ENCODE data around the gene ANKRD13A. TPM values are rescaled to one million over a fixed set of nuclear protein-coding genes. Genes with fewer than 3 reads are reported as not detected.

Gene ANKRD13A
- total RNA-seq, 4 donors from 2014 or later, result 38.5 to 69.0 (median 51.7) TPM

DNA sequence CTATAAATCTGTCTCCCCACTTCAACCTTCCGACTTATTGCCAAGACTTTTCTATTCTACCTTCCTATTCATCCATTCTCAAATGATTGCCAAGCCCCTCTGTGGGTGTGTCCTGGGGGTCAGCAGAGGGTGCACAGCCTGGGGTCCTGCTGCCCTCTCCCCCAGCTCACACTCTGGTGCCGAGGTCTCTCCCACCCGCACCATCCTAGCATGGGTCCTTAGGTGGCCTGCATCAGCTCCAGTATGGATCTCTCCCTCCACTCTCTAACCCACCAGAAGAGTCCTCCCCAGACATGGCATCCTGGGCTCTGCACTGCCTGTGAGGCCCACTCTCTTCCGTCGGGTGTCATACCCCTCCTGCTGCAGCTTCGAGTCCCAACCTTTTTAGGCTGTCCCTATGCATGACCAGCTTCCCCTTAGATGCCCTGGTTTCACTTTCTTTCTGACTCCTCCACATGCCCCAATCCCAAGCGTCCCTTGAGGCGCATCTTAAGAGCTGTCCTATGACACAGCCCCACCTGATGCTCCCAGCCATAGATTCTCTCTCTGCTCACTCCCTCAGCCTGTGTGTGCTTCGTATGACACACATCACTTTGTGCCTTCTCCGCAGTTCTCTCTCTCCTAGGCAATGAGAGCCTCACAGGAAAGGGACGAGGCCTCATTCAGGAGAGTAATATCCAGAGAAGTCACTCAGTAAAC lies 46.9 kb upstream of the ANKRD13A start:
- no peak for TF ChIP-seq POLR2A (IDR thresholded peaks at IDR 0.05)
- no peak for TF ChIP-seq EP300 (IDR thresholded peaks at IDR 0.05)
- TF ChIP-seq, protein P1, sequence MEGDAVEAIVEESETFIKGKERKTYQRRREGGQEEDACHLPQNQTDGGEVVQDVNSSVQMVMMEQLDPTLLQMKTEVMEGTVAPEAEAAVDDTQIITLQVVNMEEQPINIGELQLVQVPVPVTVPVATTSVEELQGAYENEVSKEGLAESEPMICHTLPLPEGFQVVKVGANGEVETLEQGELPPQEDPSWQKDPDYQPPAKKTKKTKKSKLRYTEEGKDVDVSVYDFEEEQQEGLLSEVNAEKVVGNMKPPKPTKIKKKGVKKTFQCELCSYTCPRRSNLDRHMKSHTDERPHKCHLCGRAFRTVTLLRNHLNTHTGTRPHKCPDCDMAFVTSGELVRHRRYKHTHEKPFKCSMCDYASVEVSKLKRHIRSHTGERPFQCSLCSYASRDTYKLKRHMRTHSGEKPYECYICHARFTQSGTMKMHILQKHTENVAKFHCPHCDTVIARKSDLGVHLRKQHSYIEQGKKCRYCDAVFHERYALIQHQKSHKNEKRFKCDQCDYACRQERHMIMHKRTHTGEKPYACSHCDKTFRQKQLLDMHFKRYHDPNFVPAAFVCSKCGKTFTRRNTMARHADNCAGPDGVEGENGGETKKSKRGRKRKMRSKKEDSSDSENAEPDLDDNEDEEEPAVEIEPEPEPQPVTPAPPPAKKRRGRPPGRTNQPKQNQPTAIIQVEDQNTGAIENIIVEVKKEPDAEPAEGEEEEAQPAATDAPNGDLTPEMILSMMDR (IDR thresholded peaks at IDR 0.05), result no peak
- no peak for DNase-seq (ENCODE audit: low spot score in 2 of 2)
- Histone ChIP-seq H3K36me3 (peaks cover 3 to 78% (median 22%) of the 10 kb centered on the region in 3 donors), H3K4me3 (no peak overlapping the region), H3K27ac (peak overlapping the region in 1 of 4 donors; percentile 37), H3K4me1 (peaks cover 0 to 28% (median 10%) of the 10 kb centered on the region in 4 donors), H3K9me3 (no peaks in the 10 kb centered on the region), H3K27me3 (no peaks in the 10 kb centered on the region)
- WGBS, 2 donors, result 84 to 89% methylated on average over 11 of the region's 11 CpGs

DNA sequence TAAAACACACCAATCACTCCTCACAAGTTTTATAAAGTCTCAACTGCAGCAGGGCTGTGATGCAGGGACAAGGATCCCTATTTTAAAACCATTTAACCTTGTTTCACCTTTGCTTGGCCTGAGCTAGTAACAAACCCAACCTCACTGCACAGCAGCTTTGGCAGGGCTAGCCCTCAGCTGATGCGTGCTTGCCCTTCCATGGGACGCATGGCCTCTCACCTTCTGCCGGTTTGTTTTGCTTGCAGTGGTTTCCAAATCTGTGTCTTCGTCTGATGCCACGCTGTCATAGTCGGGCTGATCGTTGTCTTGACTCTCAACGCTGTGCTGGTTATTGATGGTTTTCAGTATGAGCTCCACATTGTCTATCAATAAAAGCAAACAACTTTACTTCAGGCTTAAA lies 46.4 kb upstream of the ANKRD13A start:
- 93 to 96% methylated on average over 8 of the region's 8 CpGs for WGBS, 2 donors
- no peak overlapping the region for H3K27ac ChIP-seq
- H3K36me3 ChIP-seq, result peaks cover 3 to 83% (median 22%) of the 10 kb centered on the region in 3 donors
- H3K9me3 ChIP-seq, result no peaks in the 10 kb centered on the region
- no peak for TF ChIP-seq POLR2A (IDR thresholded peaks at IDR 0.05)
- TF ChIP-seq, protein P1 (IDR thresholded peaks at IDR 0.05), result no peak
- no peak for TF ChIP-seq EP300 (IDR thresholded peaks at IDR 0.05)
- no peak overlapping the region for H3K4me3 ChIP-seq
- peaks cover 0 to 22% (median 6%) of the 10 kb centered on the region in 4 donors for H3K4me1 ChIP-seq
- no peak for DNase-seq (ENCODE audit: low spot score in 2 of 2)
- no peaks in the 10 kb centered on the region for H3K27me3 ChIP-seq

DNA sequence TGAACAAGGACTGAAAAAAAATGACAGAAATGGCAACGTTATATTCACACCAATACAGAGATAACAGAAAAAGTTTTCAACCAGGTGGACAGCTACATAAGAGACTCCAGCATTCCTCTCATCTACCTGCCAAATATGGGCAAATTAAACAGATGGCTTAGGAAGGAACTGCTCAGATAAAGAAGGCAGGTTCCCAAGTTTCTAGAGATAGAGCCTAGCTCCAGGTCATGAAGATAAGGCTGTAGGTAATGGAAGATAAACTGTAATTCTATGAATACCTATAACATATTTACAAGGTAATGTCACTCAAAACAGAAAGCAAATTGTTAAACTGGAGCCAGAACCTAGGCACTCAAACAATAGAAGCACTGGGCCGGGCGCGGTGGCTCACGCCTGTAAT lies 45.6 kb upstream of the ANKRD13A start:
- no peaks in the 10 kb centered on the region for H3K27me3 ChIP-seq
- peaks cover 0 to 14% (median 3%) of the 10 kb centered on the region in 4 donors for H3K4me1 ChIP-seq
- DNase-seq (ENCODE audit: low spot score in 2 of 2), result no peak
- WGBS, 2 donors, result 83 to 88% methylated on average over 5 of the region's 5 CpGs
- H3K4me3 ChIP-seq, result no peak overlapping the region
- TF ChIP-seq POLR2A (IDR thresholded peaks at IDR 0.05), result no peak
- no peak for TF ChIP-seq EP300 (IDR thresholded peaks at IDR 0.05)
- TF ChIP-seq, protein P1 (IDR thresholded peaks at IDR 0.05), result no peak
- peaks cover 3 to 91% (median 22%) of the 10 kb centered on the region in 3 donors for H3K36me3 ChIP-seq
- H3K27ac ChIP-seq, result no peak overlapping the region
- no peaks in the 10 kb centered on the region for H3K9me3 ChIP-seq

DNA sequence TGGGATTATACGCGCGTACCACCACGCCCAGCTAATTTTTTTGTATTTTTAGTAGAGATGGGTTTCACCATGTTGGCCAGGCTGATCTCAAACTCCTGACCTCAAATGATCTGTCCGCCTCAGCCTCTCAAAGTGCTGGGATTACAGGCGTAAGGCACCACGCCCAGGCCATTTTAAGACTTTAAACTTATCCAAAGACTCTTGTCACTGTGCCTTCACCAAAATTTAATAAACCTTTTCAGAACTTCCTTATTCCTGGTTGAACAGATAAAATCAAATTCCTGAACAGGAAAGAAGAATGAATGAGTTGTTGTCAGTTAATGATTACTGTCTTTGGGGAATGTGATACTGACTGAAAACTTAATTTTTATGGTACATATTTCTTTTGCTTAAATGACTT lies 40.9 kb upstream of the ANKRD13A start:
- H3K27me3 ChIP-seq, result no peaks in the 10 kb centered on the region
- peaks cover 0 to 98% (median 11%) of the 10 kb centered on the region in 3 donors for H3K36me3 ChIP-seq
- no peaks in the 10 kb centered on the region for H3K9me3 ChIP-seq
- 96 to 97% methylated on average over 7 of the region's 7 CpGs for WGBS, 2 donors
- TF ChIP-seq POLR2A (IDR thresholded peaks at IDR 0.05) (no peak), EP300 (IDR thresholded peaks at IDR 0.05) (no peak)
- TF ChIP-seq, protein P1 (IDR thresholded peaks at IDR 0.05), result no peak
- no peaks in the 10 kb centered on the region for H3K4me1 ChIP-seq
- no peak overlapping the region for H3K27ac ChIP-seq
- DNase-seq (ENCODE audit: low spot score in 2 of 2), result no peak
- H3K4me3 ChIP-seq, result no peak overlapping the region

DNA sequence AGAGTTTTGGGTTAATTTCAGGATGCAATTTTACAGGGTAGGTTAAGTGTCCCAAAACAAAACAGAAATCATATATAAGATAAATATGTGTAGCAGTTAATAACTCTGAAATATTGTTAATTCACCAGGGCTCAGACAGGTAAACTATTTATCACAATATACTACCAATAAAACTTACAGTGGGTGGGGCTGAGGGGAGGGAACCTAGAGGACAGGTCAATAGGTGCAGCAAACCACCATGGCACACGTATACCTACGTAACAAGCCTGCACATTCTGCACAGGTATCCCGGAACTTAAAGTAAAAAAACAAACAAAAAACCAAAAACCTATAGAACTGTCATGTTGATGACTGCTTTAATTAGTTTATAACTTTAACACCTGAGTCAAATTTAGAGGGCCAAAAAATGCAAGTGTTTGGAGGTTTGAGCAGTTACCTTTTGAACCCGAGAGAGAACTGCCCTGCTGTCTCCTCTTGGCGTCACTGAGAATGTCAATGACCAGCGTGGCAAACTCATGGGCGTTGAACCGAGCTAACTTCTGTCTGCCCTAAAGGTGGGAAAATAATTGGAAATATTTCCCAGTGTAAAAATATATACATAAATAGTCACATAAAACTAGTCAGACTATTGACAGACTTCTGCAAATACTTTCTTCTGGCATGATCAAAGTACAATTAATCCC lies 39.7 kb upstream of the ANKRD13A start:
- H3K9me3 ChIP-seq, result no peaks in the 10 kb centered on the region
- H3K27me3 ChIP-seq, result no peaks in the 10 kb centered on the region
- H3K27ac ChIP-seq, result no peak overlapping the region
- no peak overlapping the region for H3K4me3 ChIP-seq
- H3K4me1 ChIP-seq, result no peaks in the 10 kb centered on the region
- DNase-seq (ENCODE audit: low spot score in 2 of 2), result no peak
- peaks cover 0 to 96% (median 6%) of the 10 kb centered on the region in 3 donors for H3K36me3 ChIP-seq
- TF ChIP-seq POLR2A (IDR thresholded peaks at IDR 0.05) (no peak), EP300 (IDR thresholded peaks at IDR 0.05) (no peak)
- TF ChIP-seq, protein P1 (IDR thresholded peaks at IDR 0.05), result no peak
- 91 to 98% methylated on average over 8 of the region's 8 CpGs for WGBS, 2 donors

All from tibial nerve (tissue), 4 donors.